GM19043 (cell line): ENCODE measurements around the gene GRAMD2B.
"Not testable (repeated sequence)": the region's sequence is repeated elsewhere in the genome, so short reads cannot be mapped to it uniquely, and the experiment has no call there.

Source experiments
- ATAC-seq: cut with Tn5 transposase; IDR thresholded peaks from one replicate; pipeline ENCODE4 v1.9.1; 2021; ENCODE audit warnings: low read depth; ENCODE audit not compliant: unreplicated experiment

Gene GRAMD2B

GRCh38 chr5:126446498-126447224, 23.5 kb downstream of the GRAMD2B start:
- ATAC-seq: peak; percentile 26

GRCh38 chr5:126448720-126449119, 25.5 kb downstream of the GRAMD2B start:
- ATAC-seq: no peak

GRCh38 chr5:126449751-126450271, 26.6 kb downstream of the GRAMD2B start:
- ATAC-seq: peak; percentile 67

- peak; percentile 48 for ATAC-seq
These were observed 27.1 kb downstream of the GRAMD2B start for GRCh38 chr5:126450346-126450745.

GRCh38 chr5:126450907-126451306, 27.7 kb downstream of the GRAMD2B start:
- no peak for ATAC-seq

- no peak for ATAC-seq
These were observed 29.3 kb downstream of the GRAMD2B start for GRCh38 chr5:126452477-126452876.

- ATAC-seq: no peak
These were observed 30.9 kb downstream of the GRAMD2B start for GRCh38 chr5:126454081-126454480.

- no peak for ATAC-seq
These were observed 31.3 kb downstream of the GRAMD2B start for GRCh38 chr5:126454535-126454934.

- ATAC-seq: no peak
These were observed 32.1 kb downstream of the GRAMD2B start for GRCh38 chr5:126455264-126455663.

GRCh38 chr5:126455728-126456127, 32.5 kb downstream of the GRAMD2B start:
- no peak for ATAC-seq

GRCh38 chr5:126456217-126456820, 33.1 kb downstream of the GRAMD2B start:
- ATAC-seq: no peak

GRCh38 chr5:126460459-126460858, 37.2 kb downstream of the GRAMD2B start:
- no peak for ATAC-seq

GRCh38 chr5:126460977-126461376, 37.8 kb downstream of the GRAMD2B start:
- no peak for ATAC-seq

GRCh38 chr5:126461838-126462237, 38.6 kb downstream of the GRAMD2B start:
- ATAC-seq: no peak

GRCh38 chr5:126462239-126463014, 39.2 kb downstream of the GRAMD2B start:
- peak; percentile 73 for ATAC-seq

GRCh38 chr5:126464016-126464415, 40.8 kb downstream of the GRAMD2B start:
- ATAC-seq: no peak

- no peak for ATAC-seq
These were observed 41.8 kb downstream of the GRAMD2B start for GRCh38 chr5:126464959-126465358.

GRCh38 chr5:126468091-126468490, 44.9 kb downstream of the GRAMD2B start:
- no peak for ATAC-seq

GRCh38 chr5:126469536-126470316, 46.5 kb downstream of the GRAMD2B start:
- no peak for ATAC-seq

- not testable (repeated sequence) for ATAC-seq
These were observed 47.3 kb downstream of the GRAMD2B start for GRCh38 chr5:126470529-126470928.
